ENCODE measurements around the gene PKN1. TPM values are rescaled to one million over a fixed set of nuclear protein-coding genes. Genes with fewer than 3 reads are reported as not detected.
"Not testable (repeated sequence)": the region's sequence is repeated elsewhere in the genome, so short reads cannot be mapped to it uniquely, and the experiment has no call there.

PKN1 gene
- total and polyA plus RNA-seq, 5 donors, result 79.3 to 138 (median 128) TPM

- DNase-seq, result peak; percentile 98 to 99 (median 98)
- ATAC-seq, result peak; percentile 97 to 98
- 2% methylated on average over 71 of the region's 71 CpGs for WGBS
- Histone ChIP-seq H3K27me3 (ENCODE audit: control insufficient read depth, insufficient read depth) (no peaks in the 10 kb centered on the region), H3K4me1 (ENCODE audit: control insufficient read depth, insufficient read depth, low read length) (peaks cover 5% of the 10 kb centered on the region), H3K27ac (ENCODE audit: low read length) (peak within 1 kb of the TSS; percentile 49), H3K4me3 (ENCODE audit: low read length) (peak within 1 kb of the TSS; percentile 89), H3K9me3 (ENCODE audit: control insufficient read depth, low read length) (no peaks in the 10 kb centered on the region)
- intact Hi-C loops (cut with DNase I), result no loop called here
These were observed 63.1 kb downstream of the PKN1 start, which contains the start of gene GIPC1 for GRCh38 chr19:14496029-14496833. TSS of gene GIPC1 (minus strand) at chr19:14496127. CDS start at chr19:14482976, 13,151 bp downstream.

GRCh38 chr19:14496834-14497227 is 63.7 kb downstream of the PKN1 start:
- Histone ChIP-seq H3K27ac (ENCODE audit: low read length) (peak overlapping the region; percentile 18), H3K4me1 (ENCODE audit: control insufficient read depth, insufficient read depth, low read length) (peaks cover 5% of the 10 kb centered on the region), H3K9me3 (ENCODE audit: control insufficient read depth, low read length) (no peaks in the 10 kb centered on the region), H3K27me3 (ENCODE audit: control insufficient read depth, insufficient read depth) (no peaks in the 10 kb centered on the region), H3K4me3 (ENCODE audit: low read length) (no peak overlapping the region)
- peak in 1 of 2 donors; percentile 0 for ATAC-seq
- WGBS, result 29% methylated on average over 7 of the region's 7 CpGs
- DNase-seq, result no peak
- intact Hi-C loops (cut with DNase I), result no loop called here

- H3K4me3 ChIP-seq (ENCODE audit: low read length), result no peak overlapping the region
- peaks cover 5% of the 10 kb centered on the region for H3K4me1 ChIP-seq (ENCODE audit: control insufficient read depth, insufficient read depth, low read length)
- intact Hi-C loops (cut with DNase I), result no loop called here
- WGBS, result 33% methylated on average over 6 of the region's 6 CpGs
- no peaks in the 10 kb centered on the region for H3K9me3 ChIP-seq (ENCODE audit: control insufficient read depth, low read length)
- peak; percentile 51 to 75 (median 67) for DNase-seq
- H3K27ac ChIP-seq (ENCODE audit: low read length), result peak overlapping the region; percentile 18
- H3K27me3 ChIP-seq (ENCODE audit: control insufficient read depth, insufficient read depth), result no peaks in the 10 kb centered on the region
- peak; percentile 6 to 29 for ATAC-seq
These were observed 64.3 kb downstream of the PKN1 start for GRCh38 chr19:14497228-14497921.

GRCh38 chr19:14502334-14503092 is 69.4 kb downstream of the PKN1 start:
- peak in 1 of 3 donors; percentile 5 for DNase-seq
- WGBS, result 77% methylated on average over 11 of the region's 11 CpGs
- peaks cover 2% of the 10 kb centered on the region for H3K4me1 ChIP-seq (ENCODE audit: control insufficient read depth, insufficient read depth, low read length)
- no peaks in the 10 kb centered on the region for H3K27me3 ChIP-seq (ENCODE audit: control insufficient read depth, insufficient read depth)
- H3K9me3 ChIP-seq (ENCODE audit: control insufficient read depth, low read length), result no peaks in the 10 kb centered on the region
- H3K27ac ChIP-seq (ENCODE audit: low read length), result no peak overlapping the region
- no peak for ATAC-seq
- intact Hi-C loops (cut with DNase I), result no loop called here
- H3K4me3 ChIP-seq (ENCODE audit: low read length), result no peak overlapping the region

GRCh38 chr19:14503285-14503684 is 70.2 kb downstream of the PKN1 start:
- intact Hi-C loops (cut with DNase I), result no loop called here
- no peaks in the 10 kb centered on the region for H3K27me3 ChIP-seq (ENCODE audit: control insufficient read depth, insufficient read depth)
- no peak for DNase-seq
- H3K4me1 ChIP-seq (ENCODE audit: control insufficient read depth, insufficient read depth, low read length), result no peaks in the 10 kb centered on the region
- no peak overlapping the region for H3K4me3 ChIP-seq (ENCODE audit: low read length)
- H3K27ac ChIP-seq (ENCODE audit: low read length), result no peak overlapping the region
- H3K9me3 ChIP-seq (ENCODE audit: control insufficient read depth, low read length), result no peaks in the 10 kb centered on the region
- ATAC-seq, result no peak
- WGBS, result 40% methylated on average over 1 of the region's 1 CpG

GRCh38 chr19:14504575-14504974 is 71.5 kb downstream of the PKN1 start:
- H3K27me3 ChIP-seq (ENCODE audit: control insufficient read depth, insufficient read depth); ATAC-seq; H3K9me3 ChIP-seq (ENCODE audit: control insufficient read depth, low read length); H3K27ac ChIP-seq (ENCODE audit: low read length); H3K4me3 ChIP-seq (ENCODE audit: low read length); intact Hi-C loops (cut with DNase I); H3K4me1 ChIP-seq (ENCODE audit: control insufficient read depth, insufficient read depth, low read length): not testable (repeated sequence)
- peak in 1 of 3 donors; percentile 36 for DNase-seq
- 91% methylated on average over 8 of the region's 8 CpGs for WGBS

- Histone ChIP-seq H3K27ac (ENCODE audit: low read length) (no peak overlapping the region), H3K9me3 (ENCODE audit: control insufficient read depth, low read length) (no peaks in the 10 kb centered on the region), H3K4me1 (ENCODE audit: control insufficient read depth, insufficient read depth, low read length) (no peaks in the 10 kb centered on the region), H3K4me3 (ENCODE audit: low read length) (no peak overlapping the region), H3K27me3 (ENCODE audit: control insufficient read depth, insufficient read depth) (no peaks in the 10 kb centered on the region)
- peak in 2 of 3 donors; percentile 71 to 79 for DNase-seq
- intact Hi-C loops (cut with DNase I), result no loop called here
- whole genome bisulfite sequencing, result 48% methylated on average over 19 of the region's 19 CpGs
- ATAC-seq, result peak in 1 of 2 donors; percentile 43
These were observed 72.6 kb downstream of the PKN1 start for GRCh38 chr19:14505488-14506239.

- H3K27me3 ChIP-seq (ENCODE audit: control insufficient read depth, insufficient read depth), result no peaks in the 10 kb centered on the region
- DNase-seq (peak in 2 of 3 donors; percentile 1 to 36), ATAC-seq (peak in 1 of 2 donors; percentile 21)
- no peak overlapping the region for H3K4me3 ChIP-seq (ENCODE audit: low read length)
- no peaks in the 10 kb centered on the region for H3K9me3 ChIP-seq (ENCODE audit: control insufficient read depth, low read length)
- no peak overlapping the region for H3K27ac ChIP-seq (ENCODE audit: low read length)
- H3K4me1 ChIP-seq (ENCODE audit: control insufficient read depth, insufficient read depth, low read length), result no peaks in the 10 kb centered on the region
- intact Hi-C loops (cut with DNase I), result no loop called here
- WGBS, result 56% methylated on average over 12 of the region's 12 CpGs
These were observed 74.8 kb downstream of the PKN1 start for GRCh38 chr19:14507704-14508542.

GRCh38 chr19:14510311-14511228 is 77.5 kb downstream of the PKN1 start:
- Histone ChIP-seq H3K27ac (ENCODE audit: low read length) (no peak overlapping the region), H3K9me3 (ENCODE audit: control insufficient read depth, low read length) (no peaks in the 10 kb centered on the region), H3K4me1 (ENCODE audit: control insufficient read depth, insufficient read depth, low read length) (no peaks in the 10 kb centered on the region), H3K27me3 (ENCODE audit: control insufficient read depth, insufficient read depth) (no peaks in the 10 kb centered on the region), H3K4me3 (ENCODE audit: low read length) (no peak overlapping the region)
- 50% methylated on average over 22 of the region's 22 CpGs for WGBS
- DNase-seq (peak; percentile 44 to 68 (median 66)), ATAC-seq (peak; percentile 20 to 21)
- intact Hi-C loops (cut with DNase I), result no loop called here

Measured in right cardiac atrium (tissue), 5 donors.